ENCODE measurements around the gene PRDM11.

The PRDM11 gene

GRCh38 chr11:45142241-45143055 is 4.0 kb upstream of the PRDM11 start:
- DNase-seq (ENCODE audit: low read depth, low spot score): no peak
- Histone ChIP-seq H3K36me3 (ENCODE audit: control insufficient read depth, insufficient read depth, low read length) (no peaks in the 10 kb centered on the region), H3K27me3 (ENCODE audit: control insufficient read depth, insufficient read depth, low read length) (peaks cover 3% of the 10 kb centered on the region; the same call in 1 of the 2 replicates), H3K4me1 (ENCODE audit: control insufficient read depth, insufficient read depth, low read length) (no peaks in the 10 kb centered on the region), H3K4me3 (ENCODE audit: low read length) (no peak overlapping the region), H3K9me3 (ENCODE audit: control insufficient read depth, insufficient read depth, low read length) (no peaks in the 10 kb centered on the region), H3K27ac (ENCODE audit: low read length) (no peak overlapping the region)
- WGBS (ENCODE audit: insufficient coverage, insufficient read length): no CpG with 5 or more reads among the region's 4 CpGs

GRCh38 chr11:45143494-45143893 is 2.9 kb upstream of the PRDM11 start:
- H3K9me3 ChIP-seq (ENCODE audit: control insufficient read depth, insufficient read depth, low read length): no peaks in the 10 kb centered on the region
- H3K4me3 ChIP-seq (ENCODE audit: low read length): no peak overlapping the region
- no peak overlapping the region for H3K27ac ChIP-seq (ENCODE audit: low read length)
- H3K36me3 ChIP-seq (ENCODE audit: control insufficient read depth, insufficient read depth, low read length): no peaks in the 10 kb centered on the region
- DNase-seq (ENCODE audit: low read depth, low spot score): no peak
- peaks cover 3% of the 10 kb centered on the region; the same call in 1 of the 2 replicates for H3K27me3 ChIP-seq (ENCODE audit: control insufficient read depth, insufficient read depth, low read length)
- WGBS (ENCODE audit: insufficient coverage, insufficient read length): no CpG with 5 or more reads among the region's 2 CpGs
- peaks cover 3% of the 10 kb centered on the region; the same call in 1 of the 2 replicates for H3K4me1 ChIP-seq (ENCODE audit: control insufficient read depth, insufficient read depth, low read length)

- no peak for DNase-seq (ENCODE audit: low read depth, low spot score)
Measured at GRCh38 chr11:45144126-45145082, 2.0 kb upstream of the PRDM11 start.

GRCh38 chr11:45145083-45145378 is 1.4 kb upstream of the PRDM11 start:
- no CpG with 5 or more reads among the region's 3 CpGs for WGBS (ENCODE audit: insufficient coverage, insufficient read length)

More at GRCh38 chr11:45144126-45145082, 2.0 kb upstream of the PRDM11 start:
- H3K4me3 ChIP-seq (ENCODE audit: low read length): no peak overlapping the region
- peaks cover 3% of the 10 kb centered on the region; the same call in 1 of the 2 replicates for H3K27me3 ChIP-seq (ENCODE audit: control insufficient read depth, insufficient read depth, low read length)
- no peak overlapping the region for H3K27ac ChIP-seq (ENCODE audit: low read length)
- peaks cover 3% of the 10 kb centered on the region; the same call in 1 of the 2 replicates for H3K4me1 ChIP-seq (ENCODE audit: control insufficient read depth, insufficient read depth, low read length)
- no CpG with 5 or more reads among the region's 16 CpGs for WGBS (ENCODE audit: insufficient coverage, insufficient read length)
- H3K36me3 ChIP-seq (ENCODE audit: control insufficient read depth, insufficient read depth, low read length): no peaks in the 10 kb centered on the region
- H3K9me3 ChIP-seq (ENCODE audit: control insufficient read depth, insufficient read depth, low read length): no peaks in the 10 kb centered on the region

DNA sequence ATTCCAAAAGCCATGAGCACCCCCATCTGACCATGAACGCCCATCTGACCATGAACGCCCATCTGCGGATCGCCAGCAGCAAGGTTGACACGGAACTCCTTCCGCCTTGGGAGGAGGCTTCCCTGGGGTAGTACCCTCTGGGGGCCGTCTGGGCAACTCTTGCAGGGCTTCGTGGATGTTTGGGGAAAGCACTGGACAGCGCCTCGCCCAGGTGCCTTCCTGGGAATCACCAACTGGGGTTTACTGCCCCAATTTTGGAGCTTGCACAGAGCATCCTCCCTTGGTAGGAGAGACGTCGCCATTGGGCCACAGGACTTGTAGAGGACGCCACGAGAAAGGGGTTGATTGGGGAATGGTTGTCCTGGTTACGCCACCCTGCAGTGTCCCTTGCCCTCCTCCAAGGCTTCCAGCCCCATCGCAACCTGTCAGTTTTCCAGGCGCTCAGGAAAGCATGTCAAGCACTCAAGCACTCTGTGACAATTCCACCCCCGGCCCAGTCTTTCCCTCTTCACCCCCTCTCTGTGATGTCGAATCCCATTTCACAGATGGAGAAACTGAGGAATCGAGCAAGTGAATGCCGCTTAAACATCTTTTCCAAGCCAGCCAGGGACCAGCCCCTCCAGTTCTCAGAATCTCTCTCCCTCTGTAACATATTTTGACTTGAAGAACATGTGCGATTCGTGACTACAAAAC is 914 bp upstream of the PRDM11 start:
- peaks cover 3% of the 10 kb centered on the region; the same call in 1 of the 2 replicates for H3K27me3 ChIP-seq (ENCODE audit: control insufficient read depth, insufficient read depth, low read length)
- peaks cover 3% of the 10 kb centered on the region; the same call in 1 of the 2 replicates for H3K4me1 ChIP-seq (ENCODE audit: control insufficient read depth, insufficient read depth, low read length)
- H3K36me3 ChIP-seq (ENCODE audit: control insufficient read depth, insufficient read depth, low read length): no peaks in the 10 kb centered on the region
- no peak overlapping the region for H3K27ac ChIP-seq (ENCODE audit: low read length)
- peak; percentile 88 for DNase-seq (ENCODE audit: low read depth, low spot score)
- peak overlapping the region; percentile 11; the same call in 1 of the 2 replicates for H3K4me3 ChIP-seq (ENCODE audit: low read length)
- no CpG with 5 or more reads among the region's 23 CpGs for WGBS (ENCODE audit: insufficient coverage, insufficient read length)
- H3K9me3 ChIP-seq (ENCODE audit: control insufficient read depth, insufficient read depth, low read length): no peaks in the 10 kb centered on the region

More at GRCh38 chr11:45145083-45145378, 1.4 kb upstream of the PRDM11 start:
- Histone ChIP-seq H3K27me3 (ENCODE audit: control insufficient read depth, insufficient read depth, low read length) (peaks cover 3% of the 10 kb centered on the region; the same call in 1 of the 2 replicates), H3K4me1 (ENCODE audit: control insufficient read depth, insufficient read depth, low read length) (peaks cover 3% of the 10 kb centered on the region; the same call in 1 of the 2 replicates), H3K4me3 (ENCODE audit: low read length) (no peak overlapping the region), H3K9me3 (ENCODE audit: control insufficient read depth, insufficient read depth, low read length) (no peaks in the 10 kb centered on the region), H3K36me3 (ENCODE audit: control insufficient read depth, insufficient read depth, low read length) (no peaks in the 10 kb centered on the region), H3K27ac (ENCODE audit: low read length) (no peak overlapping the region)
- DNase-seq (ENCODE audit: low read depth, low spot score): no peak

DNA sequence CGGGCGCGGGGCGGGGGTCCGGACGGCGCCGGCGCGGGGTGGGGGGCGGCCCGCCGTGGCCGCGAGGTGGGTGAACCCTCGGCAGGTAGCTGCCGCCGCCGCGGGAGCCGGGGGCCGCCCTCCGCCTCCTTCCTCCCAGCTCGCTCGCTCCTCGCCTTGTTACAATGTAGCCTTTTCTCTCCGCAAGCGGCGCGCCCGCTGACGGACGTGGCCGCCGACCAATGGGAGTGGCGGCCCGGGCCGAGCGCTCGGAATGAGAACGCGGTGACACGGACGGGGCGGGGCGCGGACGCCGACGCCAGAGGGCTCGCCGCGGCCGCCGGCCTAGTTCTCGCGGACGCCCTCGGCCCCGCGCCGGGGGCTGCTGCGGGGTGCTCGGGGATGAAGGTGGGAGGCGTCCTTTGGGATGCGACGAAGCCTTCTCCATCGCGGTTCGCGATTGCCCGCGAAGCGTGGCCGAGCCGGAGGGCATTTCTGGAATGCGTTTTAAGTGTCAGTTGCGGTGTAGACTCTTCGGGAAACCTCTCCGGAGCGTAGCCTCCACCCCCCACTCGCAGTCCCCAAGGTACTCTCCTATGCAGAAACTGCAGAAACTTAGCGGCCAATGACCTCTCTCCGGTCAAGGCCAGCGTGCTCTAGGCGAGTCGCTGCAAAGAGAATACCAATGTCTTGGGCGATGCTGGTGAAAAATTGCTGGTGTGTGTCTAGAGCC is 734 bp downstream of the PRDM11 start:
- no peaks in the 10 kb centered on the region for H3K9me3 ChIP-seq (ENCODE audit: control insufficient read depth, insufficient read depth, low read length)
- no CpG with 5 or more reads among the region's 88 CpGs for WGBS (ENCODE audit: insufficient coverage, insufficient read length)
- H3K27me3 ChIP-seq (ENCODE audit: control insufficient read depth, insufficient read depth, low read length): peaks cover 3% of the 10 kb centered on the region; the same call in 1 of the 2 replicates
- H3K36me3 ChIP-seq (ENCODE audit: control insufficient read depth, insufficient read depth, low read length): no peaks in the 10 kb centered on the region
- no peak overlapping the region for H3K27ac ChIP-seq (ENCODE audit: low read length)
- DNase-seq (ENCODE audit: low read depth, low spot score): peak; percentile 75
- peaks cover 3% of the 10 kb centered on the region; the same call in 1 of the 2 replicates for H3K4me1 ChIP-seq (ENCODE audit: control insufficient read depth, insufficient read depth, low read length)
- H3K4me3 ChIP-seq (ENCODE audit: low read length): peak overlapping the region; percentile 55; the same call in 1 of the 2 replicates

- H3K9me3 ChIP-seq (ENCODE audit: control insufficient read depth, insufficient read depth, low read length): no peaks in the 10 kb centered on the region
- no peak overlapping the region for H3K27ac ChIP-seq (ENCODE audit: low read length)
- H3K36me3 ChIP-seq (ENCODE audit: control insufficient read depth, insufficient read depth, low read length): no peaks in the 10 kb centered on the region
- H3K4me3 ChIP-seq (ENCODE audit: low read length): peak overlapping the region; percentile 55; the same call in 1 of the 2 replicates
- H3K27me3 ChIP-seq (ENCODE audit: control insufficient read depth, insufficient read depth, low read length): peaks cover 3% of the 10 kb centered on the region; the same call in 1 of the 2 replicates
- H3K4me1 ChIP-seq (ENCODE audit: control insufficient read depth, insufficient read depth, low read length): peaks cover 3% of the 10 kb centered on the region; the same call in 1 of the 2 replicates
- WGBS (ENCODE audit: insufficient coverage, insufficient read length): no CpG with 5 or more reads among the region's 12 CpGs
- no peak for DNase-seq (ENCODE audit: low read depth, low spot score)
Measured at GRCh38 chr11:45147891-45148675, 1.6 kb downstream of the PRDM11 start.

GRCh38 chr11:45149483-45150056 is 3.1 kb downstream of the PRDM11 start:
- H3K9me3 ChIP-seq (ENCODE audit: control insufficient read depth, insufficient read depth, low read length): no peaks in the 10 kb centered on the region

GRCh38 chr11:45150301-45150700 is 3.9 kb downstream of the PRDM11 start:
- no peaks in the 10 kb centered on the region for H3K9me3 ChIP-seq (ENCODE audit: control insufficient read depth, insufficient read depth, low read length)
- no peak overlapping the region for H3K27ac ChIP-seq (ENCODE audit: low read length)
- H3K4me3 ChIP-seq (ENCODE audit: low read length): no peak overlapping the region
- H3K4me1 ChIP-seq (ENCODE audit: control insufficient read depth, insufficient read depth, low read length): peaks cover 3% of the 10 kb centered on the region; the same call in 1 of the 2 replicates
- no peaks in the 10 kb centered on the region for H3K27me3 ChIP-seq (ENCODE audit: control insufficient read depth, insufficient read depth, low read length)
- no peaks in the 10 kb centered on the region for H3K36me3 ChIP-seq (ENCODE audit: control insufficient read depth, insufficient read depth, low read length)
- DNase-seq (ENCODE audit: low read depth, low spot score): no peak
- WGBS (ENCODE audit: insufficient coverage, insufficient read length): no CpG with 5 or more reads among the region's 2 CpGs

More at GRCh38 chr11:45149483-45150056, 3.1 kb downstream of the PRDM11 start:
- no peak for DNase-seq (ENCODE audit: low read depth, low spot score)
- H3K4me3 ChIP-seq (ENCODE audit: low read length): no peak overlapping the region
- WGBS (ENCODE audit: insufficient coverage, insufficient read length): no CpG with 5 or more reads among the region's 8 CpGs
- no peaks in the 10 kb centered on the region for H3K36me3 ChIP-seq (ENCODE audit: control insufficient read depth, insufficient read depth, low read length)
- H3K4me1 ChIP-seq (ENCODE audit: control insufficient read depth, insufficient read depth, low read length): peaks cover 3% of the 10 kb centered on the region; the same call in 1 of the 2 replicates
- no peak overlapping the region for H3K27ac ChIP-seq (ENCODE audit: low read length)
- peaks cover under 1% of the 10 kb centered on the region; the same call in 1 of the 2 replicates for H3K27me3 ChIP-seq (ENCODE audit: control insufficient read depth, insufficient read depth, low read length)
